CD4-positive, alpha-beta T cell (primary cell): ENCODE results near the gene ACER3. TPM values are rescaled to one million over a fixed set of nuclear protein-coding genes. Genes with fewer than 3 reads are reported as not detected.

Experiments used
- ATAC-seq: fragments of 200-7000 bp; cut with Tn5 transposase; one replicate; pipeline ENCODE4 v1.10.0; 2022; ENCODE audit warnings: mild to moderate bottlenecking; ENCODE audit not compliant: poor library complexity
- CTCF ChIA-PET: fragments of 350-600 bp; sonication (Branson Sonifier 250); formaldehyde crosslinking; loops from one replicate; lab custom pipeline; 2021; ENCODE audit warnings: antibody characterized with exemption, inconsistent platforms; lab: Charles Lee
- POLR2A ChIA-PET: fragments of 350-600 bp; sonication (Branson Sonifier 250); formaldehyde crosslinking; loops from one replicate; lab custom pipeline; 2021; ENCODE audit warnings: antibody characterized with exemption, inconsistent platforms; lab: Charles Lee
- DNase-seq, 14 experiments: peaks; one replicate each; pipeline ENCODE4 v3.0.0-alpha.2; 2013 to 2020; ENCODE audit warnings: mixed read lengths in 2 of 14
- H3K27ac ChIP-seq, 2 donors: one replicate each; pipeline versions ENCODE4 v1.5.1 to v1.7.0; 2013; ENCODE audit warnings: low read length in 2 of 2, low read depth in 1 of 2, mild to moderate bottlenecking in 1 of 2
- H3K27me3 ChIP-seq, 2 experiments: 1 replicate in 1 of 2; 2 replicates in 1 of 2; pipeline versions ENCODE4 v1.6.1 to v1.7.0; 2013; ENCODE audit warnings: low read length in 2 of 2, control low read depth in 1 of 2, mild to moderate bottlenecking in 1 of 2, moderate library complexity in 1 of 2; ENCODE audit not compliant: insufficient read depth in 2 of 2, control insufficient read depth in 1 of 2
- H3K36me3 ChIP-seq: one replicate; pipeline ENCODE4 v1.6.1; 2013; ENCODE audit warnings: low read length, control low read depth; ENCODE audit not compliant: insufficient read depth
- H3K4me1 ChIP-seq: one replicate; pipeline ENCODE4 v1.6.1; 2013; ENCODE audit warnings: low read length, control low read depth; ENCODE audit not compliant: insufficient read depth
- H3K4me3 ChIP-seq: one replicate; pipeline ENCODE4 v1.5.1; 2013; ENCODE audit warnings: mild to moderate bottlenecking, low read length, moderate library complexity
- H3K9me3 ChIP-seq, 2 experiments: 1 replicate in 1 of 2; 2 replicates in 1 of 2; pipeline versions ENCODE4 v1.6.1 to v1.7.0; 2013; ENCODE audit warnings: low read length in 2 of 2, mild to moderate bottlenecking in 2 of 2, control low read depth in 1 of 2, moderate library complexity in 1 of 2; ENCODE audit not compliant: control insufficient read depth in 1 of 2, insufficient read depth in 1 of 2
- H3K27ac Mint-ChIP-seq: one replicate; pipeline ENCODE4 v1.8.0; 2020; ENCODE audit warnings: mixed read lengths
- H3K27me3 Mint-ChIP-seq: one replicate; pipeline ENCODE4 v1.8.0; 2021; ENCODE audit warnings: mixed read lengths
- H3K36me3 Mint-ChIP-seq: one replicate; pipeline ENCODE4 v1.8.0; 2021; ENCODE audit warnings: low read depth, mixed read lengths
- H3K4me1 Mint-ChIP-seq: one replicate; pipeline ENCODE4 v1.8.0; 2021; ENCODE audit warnings: low read depth, mixed read lengths
- H3K4me3 Mint-ChIP-seq: one replicate; pipeline ENCODE4 v1.8.0; 2020; ENCODE audit warnings: mild to moderate bottlenecking, mixed read lengths
- H3K9me3 Mint-ChIP-seq: one replicate; pipeline ENCODE4 v1.8.0; 2020; ENCODE audit warnings: mixed read lengths
- CTCF ChIP-seq: fragments of 200-600 bp; IDR thresholded peaks from one replicate; pipeline ENCODE4 v1.8.0; 2022; ENCODE audit warnings: antibody characterized with exemption, mild to moderate bottlenecking
- intact Hi-C, 2 experiments: fragments of 100-400 bp; cut with DNase I in 1 of 2; cut with micrococcal nuclease in 1 of 2; formaldehyde crosslinking; loops; one replicate each; pipeline versions ENCODE4 v1.15.1 to v1.9.0; 2023 to 2025; cut with DNase I, micrococcal nuclease
- total RNA-seq, 174 experiments: library from RNA in 2 of 174; stranded (reverse) in 2 of 174; gene quantifications; one replicate each; pipeline ENCODE4 v1.2.3 and lab custom pipeline; 2021 to 2026

Gene ACER3
- total RNA-seq, 2 experiments from 2014 or later, result 6.4 to 7.0 TPM

DNA sequence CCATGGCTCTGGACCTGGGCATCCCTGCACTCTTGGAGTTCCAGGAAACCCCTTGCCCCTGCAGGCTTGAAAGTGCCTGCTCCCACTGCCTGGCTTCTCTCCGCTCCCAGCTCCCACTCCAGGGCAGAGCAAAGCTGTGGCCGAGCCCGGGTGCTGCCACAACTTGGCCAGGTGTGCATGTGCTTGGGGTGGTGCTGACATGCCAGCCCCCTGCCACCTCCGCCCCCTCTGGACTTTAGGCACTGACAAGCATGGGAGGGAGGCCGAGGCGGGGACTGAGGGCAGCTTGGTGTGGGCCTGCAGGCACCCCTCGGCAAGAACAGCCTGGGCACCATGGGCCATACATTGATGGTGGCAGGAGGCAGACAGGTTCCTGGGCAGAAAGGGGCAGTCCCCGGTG is 117.1 kb downstream of the ACER3 start:
- H3K4me3 ChIP-seq, result no peak overlapping the region
- Mint-ChIP-seq H3K9me3 (peaks cover 4% of the 10 kb centered on the region), H3K4me3 (no peak overlapping the region), H3K36me3 (peaks cover 23% of the 10 kb centered on the region), H3K27me3 (no peaks in the 10 kb centered on the region), H3K27ac (no peak overlapping the region), H3K4me1 (no peaks in the 10 kb centered on the region)
- intact Hi-C loops, result no loop called here
- H3K36me3 ChIP-seq, result no peaks in the 10 kb centered on the region
- no peak for ATAC-seq
- CTCF ChIA-PET, result no interaction called here
- no peak for TF ChIP-seq CTCF
- no peaks in the 10 kb centered on the region for H3K4me1 ChIP-seq
- no peak overlapping the region for H3K27ac ChIP-seq
- POLR2A ChIA-PET, result no interaction called here
- peaks cover 0 to 24% of the 10 kb centered on the region in 2 experiments for H3K9me3 ChIP-seq
- H3K27me3 ChIP-seq, result no peaks in the 10 kb centered on the region
- no peak for DNase-seq

GRCh38 chr11:76978239-76978638 is 117.5 kb downstream of the ACER3 start:
- ATAC-seq (no peak), DNase-seq (no peak)
- Mint-ChIP-seq H3K4me3 (no peak overlapping the region), H3K36me3 (peaks cover 23% of the 10 kb centered on the region), H3K27ac (no peak overlapping the region), H3K4me1 (no peaks in the 10 kb centered on the region), H3K9me3 (peaks cover 4% of the 10 kb centered on the region), H3K27me3 (no peaks in the 10 kb centered on the region)
- intact Hi-C loops, result no loop called here
- H3K4me1 ChIP-seq, result no peaks in the 10 kb centered on the region
- H3K27me3 ChIP-seq, result no peaks in the 10 kb centered on the region
- no peak overlapping the region for H3K4me3 ChIP-seq
- no peak for TF ChIP-seq CTCF
- peaks cover 0 to 19% of the 10 kb centered on the region in 2 experiments for H3K9me3 ChIP-seq
- CTCF ChIA-PET, result no interaction called here
- H3K27ac ChIP-seq, result no peak overlapping the region
- POLR2A ChIA-PET, result no interaction called here
- H3K36me3 ChIP-seq, result no peaks in the 10 kb centered on the region

DNA sequence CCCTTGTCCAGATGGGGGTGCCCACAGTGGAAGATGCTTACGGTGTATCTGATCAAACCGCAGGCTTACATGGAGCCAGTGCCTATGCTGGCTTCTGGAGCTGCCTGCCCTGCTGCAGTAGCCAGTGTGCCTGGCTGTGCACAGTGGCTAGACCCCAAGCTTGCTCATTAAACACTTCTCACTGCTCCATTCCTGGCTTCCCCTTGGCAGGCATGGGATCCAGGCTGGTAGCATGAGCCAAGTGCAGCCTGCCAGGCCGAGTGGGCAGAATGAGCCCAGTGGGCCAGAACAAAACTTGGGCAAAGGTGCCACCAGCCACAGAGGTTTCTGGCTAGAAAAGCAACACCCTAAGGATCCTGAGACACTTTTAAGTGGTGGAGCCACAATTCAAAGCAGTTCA is 118.1 kb downstream of the ACER3 start:
- ATAC-seq (no peak), DNase-seq (no peak)
- Mint-ChIP-seq H3K27ac (no peak overlapping the region), H3K27me3 (no peaks in the 10 kb centered on the region), H3K9me3 (peaks cover 4% of the 10 kb centered on the region), H3K4me1 (no peaks in the 10 kb centered on the region), H3K4me3 (no peak overlapping the region), H3K36me3 (peaks cover 20% of the 10 kb centered on the region)
- H3K27me3 ChIP-seq, result no peaks in the 10 kb centered on the region
- CTCF ChIA-PET, result no interaction called here
- H3K4me3 ChIP-seq, result no peak overlapping the region
- intact Hi-C loops, result no loop called here
- H3K27ac ChIP-seq, result no peak overlapping the region
- POLR2A ChIA-PET, result no interaction called here
- H3K4me1 ChIP-seq, result no peaks in the 10 kb centered on the region
- no peaks in the 10 kb centered on the region for H3K36me3 ChIP-seq
- TF ChIP-seq CTCF, result no peak
- H3K9me3 ChIP-seq, result peaks cover 0 to 17% of the 10 kb centered on the region in 2 experiments
